ENCODE measurements around the gene SLC6A3.

Gene SLC6A3

DNA sequence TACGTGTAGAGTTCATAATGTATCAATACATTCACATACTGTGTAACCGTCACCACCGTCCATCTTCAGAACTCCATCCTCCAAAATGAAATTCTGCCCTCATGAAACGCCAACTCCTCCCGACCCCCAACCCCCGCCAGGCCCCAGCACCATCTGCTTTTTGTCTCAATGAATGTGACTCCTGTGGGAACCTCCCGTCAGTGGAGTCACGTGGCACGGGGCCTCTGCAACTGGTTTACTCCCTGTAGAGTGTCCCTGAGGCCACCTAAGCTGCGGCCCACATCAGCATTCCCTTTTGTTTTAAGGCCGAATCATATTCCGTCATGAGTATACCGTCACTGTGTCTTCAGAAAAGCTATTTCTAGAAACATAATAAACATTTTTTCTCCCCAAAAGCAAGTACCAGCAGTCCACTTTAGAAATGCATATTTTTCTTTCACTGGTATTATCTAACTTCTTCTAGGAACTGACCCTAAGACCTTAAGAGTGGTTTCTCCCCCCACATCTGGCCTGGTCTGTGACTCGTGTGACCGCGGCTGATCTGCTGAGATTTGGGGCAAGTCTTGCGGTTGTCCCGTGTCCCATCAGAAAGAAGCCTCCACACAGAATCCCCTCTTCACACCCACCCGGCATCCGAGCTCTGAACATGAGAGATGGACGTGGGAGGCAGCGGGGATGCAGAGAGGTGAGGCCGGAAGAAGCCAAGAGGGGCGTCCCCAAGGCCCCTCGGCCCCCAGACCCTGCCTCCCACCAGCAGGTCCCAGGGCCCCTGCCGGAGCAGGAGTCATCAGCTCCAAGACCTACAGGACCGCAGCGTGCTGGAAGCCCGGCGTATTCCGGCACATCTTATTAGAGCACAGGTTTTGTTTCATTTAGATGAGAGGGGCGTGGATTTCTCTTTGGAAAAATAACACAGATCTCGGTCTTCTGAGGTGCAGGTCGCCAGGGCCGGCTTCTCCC lies 38.3 kb downstream of the SLC6A3 start:
- no peak for DNase-seq (ENCODE audit: low read depth in 3 of 3)

DNA sequence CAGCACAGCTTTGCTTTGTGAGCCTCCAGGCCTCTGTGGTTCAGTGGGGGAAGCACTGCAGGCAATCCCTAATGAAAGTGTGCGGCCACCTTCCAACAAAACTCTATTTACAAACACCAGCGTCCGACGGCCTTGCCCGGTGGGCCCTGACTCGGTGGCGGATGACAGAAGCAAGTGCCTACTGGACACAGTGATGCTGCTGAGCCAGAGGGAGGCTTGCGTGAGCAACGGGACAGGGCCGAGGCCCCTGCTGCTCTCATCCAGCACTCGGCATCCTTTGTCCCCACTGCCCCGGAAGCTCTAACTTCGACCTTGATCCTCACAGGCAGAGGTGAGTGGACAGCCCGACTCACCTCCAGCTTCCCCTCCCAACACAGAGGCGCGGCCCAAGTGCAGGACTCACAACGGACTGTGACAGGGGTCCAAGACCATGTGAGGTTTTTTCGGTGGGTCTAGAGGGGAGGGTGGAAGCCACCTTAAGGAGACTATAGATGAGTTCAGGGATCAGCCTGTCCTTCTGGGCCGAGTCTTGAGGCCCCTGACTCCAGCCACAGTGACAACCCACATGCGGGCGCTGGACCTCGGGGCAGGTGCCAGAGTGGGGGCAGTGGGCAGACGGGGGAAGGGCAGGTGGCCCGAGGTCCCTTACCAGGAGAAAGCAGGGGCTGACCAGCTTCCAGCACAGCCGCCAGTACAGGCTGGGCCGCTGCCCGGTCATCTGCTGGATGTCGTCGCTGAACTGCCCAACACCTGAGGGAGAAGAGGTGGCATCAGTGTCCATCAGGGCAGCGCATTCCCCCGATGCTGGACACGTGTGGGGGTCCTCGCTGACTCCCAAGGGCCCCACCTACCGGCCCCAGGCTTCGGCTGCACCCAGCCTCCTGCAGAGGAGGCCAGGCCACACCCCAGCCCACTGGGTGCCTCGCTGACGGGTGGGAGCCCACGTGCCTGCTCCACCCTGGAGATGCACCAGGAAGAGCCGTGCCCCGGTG lies 39.4 kb downstream of the SLC6A3 start:
- DNase-seq (ENCODE audit: low read depth in 3 of 3) = no peak

GRCh38 chr5:1405121-1405520 lies 40.1 kb downstream of the SLC6A3 start:
- no peak for DNase-seq (ENCODE audit: low read depth in 3 of 3)

GRCh38 chr5:1404062-1404461 lies 41.2 kb downstream of the SLC6A3 start:
- no peak for DNase-seq (ENCODE audit: low read depth in 3 of 3)

- no peak for DNase-seq (ENCODE audit: low read depth in 3 of 3)
Observed at GRCh38 chr5:1402611-1403255, 42.5 kb downstream of the SLC6A3 start.

- no peak for DNase-seq (ENCODE audit: low read depth in 3 of 3)
Observed at GRCh38 chr5:1401536-1402138, 43.6 kb downstream of the SLC6A3 start.

DNA sequence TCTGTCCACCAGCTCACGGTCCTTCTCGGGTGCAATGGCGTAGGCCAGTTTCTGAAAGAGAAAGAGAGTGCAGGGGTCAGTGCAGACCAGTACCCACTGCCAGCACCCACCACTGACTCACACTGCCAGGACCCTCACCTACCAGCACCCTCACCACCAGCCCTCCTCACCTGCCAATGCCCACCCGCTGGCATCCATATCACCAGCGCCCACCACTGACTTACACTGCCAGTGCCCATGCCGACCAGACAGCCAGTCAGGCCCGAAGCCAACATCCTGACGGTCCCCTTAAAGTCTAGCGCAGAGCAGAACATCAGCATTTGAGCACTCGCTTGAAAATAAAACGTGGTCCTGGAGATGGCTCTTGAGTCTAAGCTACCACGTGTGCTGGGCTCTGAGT lies 44.3 kb downstream of the SLC6A3 start:
- DNase-seq (ENCODE audit: low read depth in 3 of 3) = no peak

DNA sequence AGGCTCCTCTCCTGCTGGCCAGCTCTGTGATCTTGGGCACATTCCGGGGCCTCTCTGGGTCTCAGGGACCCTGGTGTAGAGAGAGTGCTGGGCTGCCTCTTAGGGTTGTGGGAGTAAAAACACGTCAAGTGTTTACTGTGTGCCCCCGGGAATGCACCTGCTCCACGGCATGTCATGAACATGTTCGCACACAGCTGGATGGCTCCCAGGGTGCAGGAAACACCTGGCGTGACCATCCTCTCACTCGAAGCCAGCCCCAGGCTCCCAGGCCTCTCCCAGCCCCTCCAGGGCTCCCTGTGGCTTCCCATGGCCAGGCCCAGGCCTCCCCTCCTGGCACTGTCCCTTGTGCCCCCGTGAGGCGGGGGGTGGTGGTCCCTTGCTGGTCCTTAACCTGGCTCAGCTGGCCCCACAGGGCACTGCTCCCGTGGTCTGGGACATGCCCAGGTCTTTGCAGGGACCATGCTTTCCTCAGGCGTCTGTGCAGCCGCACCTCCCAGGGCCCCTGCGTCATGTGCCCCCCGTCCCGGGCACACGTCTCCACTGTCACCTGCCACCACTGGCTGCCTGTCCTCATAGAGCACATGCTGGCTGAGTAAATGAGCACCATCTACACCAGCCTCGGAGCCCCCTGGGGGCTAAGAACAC lies 44.9 kb downstream of the SLC6A3 start:
- no peak for DNase-seq (ENCODE audit: low read depth in 3 of 3)

- no peak for DNase-seq (ENCODE audit: low read depth in 3 of 3)
Observed at GRCh38 chr5:1399737-1400136, 45.5 kb downstream of the SLC6A3 start.

DNA sequence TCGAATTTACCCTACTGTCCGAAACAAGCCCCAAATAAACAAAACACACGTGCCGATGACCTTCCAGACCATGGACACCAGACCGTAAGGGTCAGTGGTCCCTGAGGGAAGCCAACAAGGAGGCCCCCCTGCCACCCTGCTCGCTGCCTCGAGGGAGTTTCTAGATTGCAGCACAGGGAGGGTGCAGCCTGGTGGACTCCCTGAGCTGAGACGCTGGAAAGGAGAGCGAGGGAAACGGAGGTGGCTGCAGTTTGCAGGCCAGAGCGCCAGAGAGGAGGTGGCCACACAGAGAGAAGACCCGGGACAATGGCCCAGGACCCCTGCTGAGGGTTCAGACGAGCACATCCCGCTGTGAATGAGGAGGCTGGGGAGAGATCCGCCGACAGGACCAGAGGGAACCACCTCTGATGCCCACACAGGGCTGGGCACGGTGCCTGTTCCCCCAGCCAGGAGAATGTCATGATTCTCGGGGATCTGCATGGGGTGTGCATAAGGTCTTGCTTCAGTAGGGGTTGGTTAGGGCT lies 48.9 kb downstream of the SLC6A3 start:
- DNase-seq (ENCODE audit: low read depth in 3 of 3) = no peak

- no peak for DNase-seq (ENCODE audit: low read depth in 3 of 3)
Observed at GRCh38 chr5:1394881-1395860, 50.1 kb downstream of the SLC6A3 start.

- no peak for DNase-seq (ENCODE audit: low read depth in 3 of 3)
Observed at GRCh38 chr5:1393571-1394501, 51.4 kb downstream of the SLC6A3 start.

- DNase-seq (ENCODE audit: low read depth in 3 of 3) = no peak
Observed at GRCh38 chr5:1392801-1393565, 52.3 kb downstream of the SLC6A3 start.

DNA sequence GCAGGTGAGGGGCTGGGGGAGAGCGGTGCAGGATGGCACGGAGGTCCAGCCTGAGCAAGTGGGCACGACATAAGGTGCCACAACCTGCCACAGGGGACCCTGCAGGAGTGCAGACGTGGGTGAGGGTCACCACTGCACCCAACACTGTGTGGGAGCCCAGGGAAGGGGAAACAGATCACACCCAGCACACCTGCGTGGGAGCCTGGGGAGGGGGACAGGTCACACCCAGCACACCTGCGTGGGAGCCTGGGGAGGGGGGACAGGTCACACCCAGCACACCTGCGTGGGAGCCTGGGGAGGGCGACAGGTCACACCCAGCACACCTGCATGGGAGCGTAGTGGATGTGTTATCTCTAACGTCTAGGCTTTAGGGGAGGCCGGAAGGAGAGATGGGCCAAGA lies 53.0 kb downstream of the SLC6A3 start:
- no peak for DNase-seq (ENCODE audit: low read depth in 3 of 3)

DNA sequence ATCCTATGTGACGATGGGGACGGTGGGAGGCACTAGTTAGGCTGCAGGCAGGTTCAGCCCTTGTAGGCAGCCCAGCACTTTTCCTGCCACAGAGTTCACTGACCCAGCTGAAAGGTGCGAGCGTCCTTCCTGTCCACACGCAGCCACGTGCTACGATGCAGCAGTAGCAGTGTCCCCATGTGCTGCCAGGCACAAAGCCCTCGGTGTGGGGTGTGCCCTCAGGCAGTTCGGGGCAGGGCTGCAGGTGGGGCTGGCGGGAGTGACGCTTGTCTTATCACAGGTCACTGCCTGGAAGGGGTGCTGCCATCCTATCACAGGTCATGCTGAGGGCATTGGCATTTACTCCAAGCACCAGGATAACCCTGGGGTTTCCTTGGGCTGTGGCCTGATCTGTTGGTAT lies 53.5 kb downstream of the SLC6A3 start:
- DNase-seq (ENCODE audit: low read depth in 3 of 3) = no peak

GRCh38 chr5:1390861-1391600 lies 54.2 kb downstream of the SLC6A3 start:
- DNase-seq (ENCODE audit: low read depth in 3 of 3) = no peak

DNA sequence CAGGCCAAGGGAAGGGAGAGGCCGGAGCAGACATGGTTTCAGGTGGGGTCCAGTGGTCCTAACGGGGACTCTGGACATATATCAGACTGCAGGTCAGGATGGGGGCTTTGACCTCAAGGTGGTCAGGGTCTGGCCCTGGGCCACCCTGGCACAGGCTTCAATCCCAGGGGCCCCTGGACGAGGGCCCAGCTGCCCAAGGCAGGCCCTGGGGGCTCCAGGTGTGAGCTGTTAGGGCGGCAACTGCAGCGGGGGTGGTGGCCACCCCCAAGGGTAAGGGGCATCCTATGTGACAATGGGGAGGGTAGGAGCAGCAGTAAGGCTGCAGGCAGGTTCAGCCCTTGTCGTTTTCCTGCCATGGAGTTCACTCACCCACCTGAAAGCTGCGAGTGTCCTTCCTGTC lies 54.9 kb downstream of the SLC6A3 start:
- no peak for DNase-seq (ENCODE audit: low read depth in 3 of 3)
